ENCODE data around the gene C2orf76.

DNA sequence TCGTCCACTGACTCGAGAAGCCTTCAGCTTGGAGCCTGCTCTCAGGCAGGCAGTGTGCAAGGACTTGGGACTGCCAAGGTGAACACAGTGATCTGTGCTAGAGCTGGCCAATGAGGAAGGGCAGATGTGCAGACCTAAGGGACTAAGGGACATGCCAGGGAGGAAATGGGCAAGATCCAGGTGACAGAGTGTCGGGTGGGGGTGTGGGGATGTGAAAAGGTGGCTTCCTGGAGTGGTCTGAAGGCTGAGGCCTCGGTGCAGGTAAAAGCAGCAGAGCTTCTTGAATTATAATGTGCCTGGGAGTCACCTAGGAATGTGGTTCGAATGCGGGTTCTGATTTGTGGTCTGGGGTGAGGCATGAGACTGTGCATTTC is 101.0 kb downstream of the C2orf76 start:
- TF ChIP-seq, protein P1, sequence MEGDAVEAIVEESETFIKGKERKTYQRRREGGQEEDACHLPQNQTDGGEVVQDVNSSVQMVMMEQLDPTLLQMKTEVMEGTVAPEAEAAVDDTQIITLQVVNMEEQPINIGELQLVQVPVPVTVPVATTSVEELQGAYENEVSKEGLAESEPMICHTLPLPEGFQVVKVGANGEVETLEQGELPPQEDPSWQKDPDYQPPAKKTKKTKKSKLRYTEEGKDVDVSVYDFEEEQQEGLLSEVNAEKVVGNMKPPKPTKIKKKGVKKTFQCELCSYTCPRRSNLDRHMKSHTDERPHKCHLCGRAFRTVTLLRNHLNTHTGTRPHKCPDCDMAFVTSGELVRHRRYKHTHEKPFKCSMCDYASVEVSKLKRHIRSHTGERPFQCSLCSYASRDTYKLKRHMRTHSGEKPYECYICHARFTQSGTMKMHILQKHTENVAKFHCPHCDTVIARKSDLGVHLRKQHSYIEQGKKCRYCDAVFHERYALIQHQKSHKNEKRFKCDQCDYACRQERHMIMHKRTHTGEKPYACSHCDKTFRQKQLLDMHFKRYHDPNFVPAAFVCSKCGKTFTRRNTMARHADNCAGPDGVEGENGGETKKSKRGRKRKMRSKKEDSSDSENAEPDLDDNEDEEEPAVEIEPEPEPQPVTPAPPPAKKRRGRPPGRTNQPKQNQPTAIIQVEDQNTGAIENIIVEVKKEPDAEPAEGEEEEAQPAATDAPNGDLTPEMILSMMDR (IDR thresholded peaks at IDR 0.05), result no peak
- TF ChIP-seq POLR2A (IDR thresholded peaks at IDR 0.05), result no peak

Measured in uterus (tissue), 2 donors.